H9 (cell line): ENCODE results near the gene TIPARP. TPM values are rescaled to one million over a fixed set of nuclear protein-coding genes. Genes with fewer than 3 reads are reported as not detected.

Experiments used
- DNase-seq: peaks from one replicate; pipeline ENCODE4 v3.0.0-alpha.2; 2017
- H2AFZ ChIP-seq: one replicate; pipeline ENCODE4 v1.6.1; 2013; ENCODE audit warnings: mild to moderate bottlenecking, low read length, control low read depth, moderate library complexity
- H2AK5ac ChIP-seq: 2 replicates; pipeline ENCODE4 v1.6.1; 2013; ENCODE audit warnings: low read length, control low read depth, mixed read lengths; ENCODE audit not compliant: insufficient read length
- H2BK120ac ChIP-seq: one replicate; pipeline ENCODE4 v1.6.1; 2013; ENCODE audit warnings: low read depth, mild to moderate bottlenecking, low read length, control low read depth, inconsistent platforms; ENCODE audit not compliant: poor library complexity, severe bottlenecking
- H2BK12ac ChIP-seq: 2 replicates; pipeline ENCODE4 v1.6.1; 2013; ENCODE audit warnings: low read length, control low read depth, mixed read lengths, low read depth; ENCODE audit not compliant: insufficient read length
- H2BK15ac ChIP-seq: 2 replicates; pipeline ENCODE4 v1.6.1; 2013; ENCODE audit warnings: low read depth, low read length, control low read depth
- H2BK20ac ChIP-seq: one replicate; pipeline ENCODE4 v1.6.1; 2013; ENCODE audit warnings: low read depth, mild to moderate bottlenecking, low read length, control low read depth, inconsistent platforms; ENCODE audit not compliant: poor library complexity, severe bottlenecking
- H2BK5ac ChIP-seq: 2 replicates; pipeline ENCODE4 v1.6.1; 2013; ENCODE audit warnings: low read length, control low read depth, mixed read lengths; ENCODE audit not compliant: insufficient read length
- H3K14ac ChIP-seq: 2 replicates; pipeline ENCODE4 v1.6.1; 2013; ENCODE audit warnings: low read length, control low read depth; ENCODE audit not compliant: insufficient read depth
- H3K18ac ChIP-seq: 2 replicates; pipeline ENCODE4 v1.6.1; 2013; ENCODE audit warnings: low read depth, mild to moderate bottlenecking, mixed read lengths, low read length, control low read depth; ENCODE audit not compliant: insufficient read length
- H3K23ac ChIP-seq: 2 replicates; pipeline ENCODE4 v1.6.1; 2013; ENCODE audit warnings: low read length, control low read depth, mixed read lengths, low read depth; ENCODE audit not compliant: insufficient read length
- H3K23me2 ChIP-seq: 2 replicates; pipeline ENCODE4 v1.6.1; 2013; ENCODE audit warnings: low read depth, mild to moderate bottlenecking, mixed read lengths, low read length, control low read depth; ENCODE audit not compliant: insufficient read length, poor library complexity, severe bottlenecking
- H3K27ac ChIP-seq: 2 replicates; pipeline ENCODE4 v1.5.1; 2013; ENCODE audit warnings: low read length, control low read depth, mixed read lengths, low read depth; ENCODE audit not compliant: insufficient read length
- H3K27me3 ChIP-seq: 2 replicates; pipeline ENCODE4 v1.6.1; 2013; ENCODE audit warnings: low read length, control low read depth, inconsistent platforms; ENCODE audit not compliant: insufficient read depth
- H3K4ac ChIP-seq: 2 replicates; pipeline ENCODE4 v1.6.1; 2013; ENCODE audit warnings: low read depth, mild to moderate bottlenecking, control low read depth, inconsistent platforms, low read length, moderate library complexity
- H3K4me1 ChIP-seq: 2 replicates; pipeline ENCODE4 v1.6.1; 2013; ENCODE audit warnings: low read length, control low read depth, inconsistent platforms; ENCODE audit not compliant: insufficient read depth
- H3K4me2 ChIP-seq: 2 replicates; pipeline ENCODE4 v1.6.1; 2013; ENCODE audit warnings: low read length, control low read depth, mixed read lengths; ENCODE audit not compliant: insufficient read length, insufficient read depth
- H3K56ac ChIP-seq: 2 replicates; pipeline ENCODE4 v1.6.1; 2013; ENCODE audit warnings: low read depth, mild to moderate bottlenecking, mixed read lengths, low read length, control low read depth; ENCODE audit not compliant: insufficient read length
- H3K79me1 ChIP-seq: 2 replicates; pipeline ENCODE4 v1.6.1; 2013; ENCODE audit warnings: low read depth, mild to moderate bottlenecking, moderate library complexity, low read length, control low read depth, inconsistent platforms; ENCODE audit not compliant: insufficient read depth, poor library complexity, severe bottlenecking
- H3K79me2 ChIP-seq: 2 replicates; pipeline ENCODE4 v1.6.1; 2013; ENCODE audit warnings: low read length, control low read depth, inconsistent platforms; ENCODE audit not compliant: insufficient read depth
- H3K9ac ChIP-seq: 2 replicates; pipeline ENCODE4 v1.6.1; 2013; ENCODE audit warnings: low read length, control low read depth, mixed read lengths; ENCODE audit not compliant: insufficient read length; ENCODE audit errors: extremely low read depth
- H3K9me3 ChIP-seq: one replicate; pipeline ENCODE4 v1.6.1; 2013; ENCODE audit warnings: low read depth, low read length, inconsistent platforms; ENCODE audit not compliant: control insufficient read depth
- H3T11ph ChIP-seq: one replicate; pipeline ENCODE4 v1.6.1; 2013; ENCODE audit warnings: mild to moderate bottlenecking, low read length, control low read depth, inconsistent platforms
- H4K20me1 ChIP-seq: one replicate; pipeline ENCODE4 v1.6.1; 2013; ENCODE audit not compliant: control insufficient read depth, insufficient read length, insufficient read depth
- H4K5ac ChIP-seq: 2 replicates; pipeline ENCODE4 v1.6.1; 2013; ENCODE audit warnings: low read depth, mild to moderate bottlenecking, mixed read lengths, low read length, control low read depth; ENCODE audit not compliant: insufficient read length
- H4K8ac ChIP-seq: replicated peaks from 2 replicates; pipeline ENCODE4 v1.6.1; 2013; ENCODE audit warnings: low read length, control low read depth, mixed read lengths, low read depth; ENCODE audit not compliant: insufficient read length
- H4K91ac ChIP-seq: 2 replicates; pipeline ENCODE4 v1.6.1; 2013; ENCODE audit warnings: low read depth, mild to moderate bottlenecking, moderate library complexity, mixed read lengths, low read length, control low read depth; ENCODE audit not compliant: insufficient read length
- H3K27ac Mint-ChIP-seq, 3 experiments: 2 replicates in 2 of 3; 3 replicates in 1 of 3; pipeline ENCODE4 v1.8.0; 2020 to 2021; ENCODE audit warnings: mixed read lengths in 3 of 3, mild to moderate bottlenecking in 1 of 3, moderate library complexity in 1 of 3
- H3K27me3 Mint-ChIP-seq: 2 replicates; pipeline ENCODE4 v1.8.0; 2021; ENCODE audit warnings: low read depth, mild to moderate bottlenecking, moderate library complexity, mixed read lengths
- H3K36me3 Mint-ChIP-seq, 3 experiments: 2 replicates in 2 of 3; 3 replicates in 1 of 3; pipeline ENCODE4 v1.8.0; 2020 to 2021; ENCODE audit warnings: low read depth in 3 of 3, mixed read lengths in 3 of 3; ENCODE audit not compliant: insufficient read depth in 1 of 3
- H3K4me1 Mint-ChIP-seq, 2 experiments: 2 replicates each; pipeline ENCODE4 v1.8.0; 2020; ENCODE audit warnings: mixed read lengths in 2 of 2
- H3K4me3 Mint-ChIP-seq, 2 experiments: 2 replicates in 1 of 2; 3 replicates in 1 of 2; pipeline ENCODE4 v1.8.0; 2020 to 2021; ENCODE audit warnings: mild to moderate bottlenecking in 2 of 2, mixed read lengths in 2 of 2, moderate library complexity in 1 of 2
- H3K9me3 Mint-ChIP-seq, 2 experiments: 2 replicates in 1 of 2; 3 replicates in 1 of 2; pipeline ENCODE4 v1.8.0; 2020; ENCODE audit warnings: mild to moderate bottlenecking in 2 of 2, mixed read lengths in 2 of 2, moderate library complexity in 1 of 2
- CTCF ChIP-seq: fragments of 200-600 bp; sonication (generic); conservative IDR thresholded peaks from 3 replicates; pipeline ENCODE4 v1.8.0; 2021; ENCODE audit warnings: antibody characterized with exemption, mild to moderate bottlenecking
- WGBS: extraction: QIAGEN DNeasy Blood & Tissue Kit; methylation state at CpG from one replicate; pipeline ENCODE4 v1.1.7; 2013; ENCODE audit warnings: missing lambda C conversion rate, low lambda C conversion rate, mixed read lengths; ENCODE audit not compliant: insufficient read length; ENCODE audit errors: extremely low coverage; 5-methylcytosine and 5-hydroxymethylcytosine counted together
- total RNA-seq: library from RNA; stranded (reverse); gene quantifications from 2 replicates; pipeline ENCODE4 v1.2.1, GENCODE V29; 2021

The TIPARP gene
- total RNA-seq, 1 experiment from 2014 or later, result 5.9 TPM

GRCh38 chr3:156681002-156681401 is 6.6 kb downstream of the TIPARP start:
- Histone ChIP-seq H3K79me2 (no peaks in the 10 kb centered on the region; the same call in 1 of the 2 replicates), H3T11ph (peak overlapping the region; percentile 95), H2BK5ac (no peak overlapping the region), H3K18ac (no peak overlapping the region), H3K14ac (no peak overlapping the region; the same call in 1 of the 2 replicates), H3K27me3 (no peaks in the 10 kb centered on the region), H2AK5ac (no peak overlapping the region), H2BK15ac (no peak overlapping the region), H2BK12ac (no peak overlapping the region), H3K4ac (no peak overlapping the region; the same call in 1 of the 2 replicates), H2BK120ac (no peak overlapping the region), H3K9me3 (no peaks in the 10 kb centered on the region), H3K9ac (no peak overlapping the region), H3K4me1 (no peaks in the 10 kb centered on the region), H3K27ac (no peak overlapping the region), H3K79me1 (no peaks in the 10 kb centered on the region), H4K5ac (no peak overlapping the region), H3K23me2 (peaks cover 1% of the 10 kb centered on the region), H3K4me2 (no peak overlapping the region), H4K20me1 (no peaks in the 10 kb centered on the region), H2BK20ac (no peak overlapping the region), H2AFZ (no peak overlapping the region), H4K8ac (no peak overlapping the region), H3K23ac (no peak overlapping the region), H3K56ac (no peak overlapping the region), H4K91ac (no peak overlapping the region)
- Mint-ChIP-seq H3K9me3 (no peaks in the 10 kb centered on the region), H3K4me3 (no peak overlapping the region), H3K4me1 (peaks cover 23 to 61% of the 10 kb centered on the region in 2 experiments), H3K27ac (peak overlapping the region; percentile 30 to 89 (median 76); a peak in 4 of 7 replicates), H3K27me3 (no peaks in the 10 kb centered on the region; the same call in 1 of the 2 replicates), H3K36me3 (peaks cover 10 to 36% (median 20%) of the 10 kb centered on the region in 3 experiments)
- WGBS, result no CpG with 5 or more reads among the region's 4 CpGs
- TF ChIP-seq CTCF, result no peak
- DNase-seq, result peak; percentile 46
